GM12878 (cell line): ENCODE data around the gene RAPGEF1. TPM values are rescaled to one million over a fixed set of nuclear protein-coding genes. Genes with fewer than 3 reads are reported as not detected.
A peak's percentile ranks its signal among the peaks of the same experiment; 100 is the strongest.

Experiments used
- ATAC-seq: fragments of 200-7000 bp; cut with Tn5 transposase; 3 replicates; pipeline ENCODE4 v1.9.1; 2020; ENCODE audit warnings: mild to moderate bottlenecking, moderate library complexity
- BruUV-seq: library from RNA; stranded (reverse); fragments of 400-500 nt; replicated peaks from 2 replicates; lab custom pipeline; 2021; lab: Mats Ljungman, UMichigan
- CTCF ChIA-PET: fragments of 300-600 bp; sonication (Branson Sonifier 250); formaldehyde crosslinking; extraction: SDS; loops from one replicate; lab custom pipeline; 2021; ENCODE audit warnings: inconsistent platforms; lab: Yijun Ruan, JAX
- POLR2A ChIA-PET: fragments of 350-600 bp; formaldehyde crosslinking; extraction: SDS; loops from one replicate; lab custom pipeline; 2021; ENCODE audit warnings: inconsistent platforms; lab: Charles Lee
- RAD21 ChIA-PET: fragments of 300-600 bp; sonication (Branson Sonifier 250); formaldehyde crosslinking; loops from one replicate; lab custom pipeline; 2023; ENCODE audit warnings: antibody characterized with exemption; ENCODE audit not compliant: unreplicated experiment; lab: Charles Lee
- SMC1A ChIA-PET: fragments of 300-600 bp; sonication (Branson Sonifier 250); formaldehyde crosslinking; loops from one replicate; lab custom pipeline; 2023; ENCODE audit not compliant: unreplicated experiment, uncharacterized antibody; lab: Charles Lee
- DNase-seq: peaks from one replicate; pipeline ENCODE4 v3.0.0-alpha.2; 2011; ENCODE audit warnings: low read depth, low spot score
- FAIRE-seq: peaks from 3 replicates; lab custom pipeline; 2011; peaks lifted over from hg19 to GRCh38; lab: Jason Lieb, UNC
- H2AFZ ChIP-seq: 2 replicates; pipeline ENCODE4 v1.6.0; 2011; ENCODE audit warnings: low read depth, low read length, control low read depth; ENCODE audit not compliant: control insufficient read depth
- H3K27ac ChIP-seq: 2 replicates; pipeline ENCODE4 v1.5.1; 2011; ENCODE audit warnings: control low read depth; ENCODE audit not compliant: control insufficient read depth, insufficient read depth
- H3K27me3 ChIP-seq, 2 experiments: replicated peaks in 1 of 2; 2 replicates each; pipeline versions ENCODE4 v1.6.0 to v1.6.1; 2011; ENCODE audit warnings: low read length in 1 of 2; ENCODE audit not compliant: control insufficient read depth in 2 of 2, insufficient read depth in 2 of 2
- H3K36me3 ChIP-seq, 2 experiments: 2 replicates each; pipeline ENCODE4 v1.5.1; 2011; ENCODE audit warnings: low read length in 1 of 2; ENCODE audit not compliant: control insufficient read depth in 2 of 2, insufficient read depth in 2 of 2
- H3K4me1 ChIP-seq: 2 replicates; pipeline ENCODE4 v1.6.1; 2011; ENCODE audit warnings: mild to moderate bottlenecking, low read length, moderate library complexity, mixed read lengths; ENCODE audit not compliant: control insufficient read depth, insufficient read depth
- H3K4me2 ChIP-seq: 2 replicates; pipeline ENCODE4 v1.6.0; 2011; ENCODE audit warnings: control low read depth; ENCODE audit not compliant: control insufficient read depth, insufficient read depth
- H3K4me3 ChIP-seq: fragments of 200-600 bp; sonication (generic); 2 replicates; pipeline ENCODE4 v1.5.1; 2016
- H3K79me2 ChIP-seq: 2 replicates; pipeline ENCODE4 v1.6.0; 2011; ENCODE audit warnings: low read length; ENCODE audit not compliant: control insufficient read depth, insufficient read depth
- H3K9ac ChIP-seq: 2 replicates; pipeline ENCODE4 v1.8.0; 2011; ENCODE audit warnings: low read length, control low read depth, mixed read lengths; ENCODE audit not compliant: control insufficient read depth, insufficient read depth
- H3K9me3 ChIP-seq: replicated peaks from 3 replicates; pipeline ENCODE4 v1.5.1; 2011; ENCODE audit warnings: mild to moderate bottlenecking, low read length; ENCODE audit not compliant: control insufficient read depth, insufficient read depth
- H4K20me1 ChIP-seq: 2 replicates; pipeline ENCODE4 v1.6.0; 2011; ENCODE audit not compliant: control insufficient read depth, insufficient read depth
- POLR2A ChIP-seq: IDR thresholded peaks from 2 replicates; pipeline ENCODE4 v1.6.1; 2011; ENCODE audit warnings: low read depth, mild to moderate bottlenecking, low read length
- SP1 ChIP-seq: IDR thresholded peaks from one replicate; pipeline ENCODE4 v1.6.1; 2011; ENCODE audit warnings: low read depth, low read length
- TAF1 ChIP-seq: IDR thresholded peaks from 2 replicates; pipeline ENCODE4 v1.6.1; 2011; ENCODE audit warnings: mild to moderate bottlenecking, low read depth, low read length, borderline replicate concordance
- USF1 ChIP-seq: IDR thresholded peaks from 2 replicates; pipeline ENCODE4 v1.6.1; 2011; ENCODE audit warnings: borderline replicate concordance, low read depth, mild to moderate bottlenecking, moderate library complexity, mixed read lengths, low read length; ENCODE audit not compliant: insufficient read depth; ENCODE audit errors: extremely low read length
- ZNF687 ChIP-seq: fragments of 450-650 bp; IDR thresholded peaks from 2 replicates; pipeline ENCODE4 v1.6.1; 2017; ENCODE audit warnings: mild to moderate bottlenecking, moderate library complexity
- WGBS: methylation state at CpG from one replicate; pipeline ENCODE4 v1.1.6; 2016; ENCODE audit warnings: low lambda C conversion rate; ENCODE audit not compliant: insufficient replicate concordance, insufficient coverage; ENCODE audit errors: missing lambda C conversion rate; 5-methylcytosine and 5-hydroxymethylcytosine counted together
- in situ Hi-C: fragments of 300-500 bp; cut with MboI; formaldehyde crosslinking; loops from 9 replicates; pipeline ENCODE4 v1.14.3; 2018; ENCODE audit warnings: mixed read lengths
- intact Hi-C: fragments of 100-400 bp; cut with micrococcal nuclease; formaldehyde crosslinking; loops from one replicate; pipeline ENCODE4 v1.14.2; 2022; ENCODE audit not compliant: unreplicated experiment
- polyA plus RNA-seq, 11 experiments: library from polyadenylated mRNA; depleted of rRNA in 4 of 11; unstranded in 6 of 11; stranded (reverse) in 5 of 11; fragments of >200 nt; fragmentation: Nextera tagmentation in 4 of 11; fragmentation: Illumina TruSeq in 1 of 11; extraction: Ambion mirVana in 4 of 11; extraction: Trizol in 1 of 11; gene quantifications; 1 replicate in 1 of 11; 2 replicates in 10 of 11; pipeline versions ENCODE4 v1.2.1 to v1.2.3, GENCODE V29; 2011 to 2016; ENCODE audit warnings: inconsistent platforms in 2 of 11, missing spikeins in 2 of 11, low read depth in 1 of 11
- total RNA-seq, 4 experiments: library from RNA; depleted of rRNA in 3 of 4; stranded (reverse); fragments of >200 nt in 3 of 4; fragmentation: Illumina TruSeq in 1 of 4; extraction: Trizol in 1 of 4; gene quantifications; 2 replicates each; pipeline versions ENCODE4 v1.2.1 to v1.2.3, GENCODE V29; 2013 to 2021
- TF ChIP-seq, protein P1 (sequence below): fragments of 450-650 bp; conservative IDR thresholded peaks from 2 replicates; pipeline ENCODE4 v1.6.1; 2017; ENCODE audit warnings: mild to moderate bottlenecking, moderate library complexity

Gene RAPGEF1
- total and polyA plus RNA-seq, 10 of the 15 experiments (the other 5 are each of a cell fraction or from before 2014, with no cell fraction given), result 0.42 to 113 (median 45.9) TPM

- Histone ChIP-seq H3K4me3 (peak overlapping the region; percentile 54), H2AFZ (no peak overlapping the region), H3K4me1 (peaks cover 76% of the 10 kb centered on the region), H4K20me1 (no peaks in the 10 kb centered on the region), H3K27me3 (no peaks in the 10 kb centered on the region), H3K27ac (peak overlapping the region; percentile 88), H3K79me2 (peaks cover 100% of the 10 kb centered on the region), H3K9me3 (no peaks in the 10 kb centered on the region), H3K9ac (peak overlapping the region; percentile 65), H3K36me3 (peaks cover 0 to 3% of the 10 kb centered on the region in 2 experiments; a peak in 3 of 4 replicates), H3K4me2 (peak overlapping the region; percentile 82)
- TF ChIP-seq, protein P1, sequence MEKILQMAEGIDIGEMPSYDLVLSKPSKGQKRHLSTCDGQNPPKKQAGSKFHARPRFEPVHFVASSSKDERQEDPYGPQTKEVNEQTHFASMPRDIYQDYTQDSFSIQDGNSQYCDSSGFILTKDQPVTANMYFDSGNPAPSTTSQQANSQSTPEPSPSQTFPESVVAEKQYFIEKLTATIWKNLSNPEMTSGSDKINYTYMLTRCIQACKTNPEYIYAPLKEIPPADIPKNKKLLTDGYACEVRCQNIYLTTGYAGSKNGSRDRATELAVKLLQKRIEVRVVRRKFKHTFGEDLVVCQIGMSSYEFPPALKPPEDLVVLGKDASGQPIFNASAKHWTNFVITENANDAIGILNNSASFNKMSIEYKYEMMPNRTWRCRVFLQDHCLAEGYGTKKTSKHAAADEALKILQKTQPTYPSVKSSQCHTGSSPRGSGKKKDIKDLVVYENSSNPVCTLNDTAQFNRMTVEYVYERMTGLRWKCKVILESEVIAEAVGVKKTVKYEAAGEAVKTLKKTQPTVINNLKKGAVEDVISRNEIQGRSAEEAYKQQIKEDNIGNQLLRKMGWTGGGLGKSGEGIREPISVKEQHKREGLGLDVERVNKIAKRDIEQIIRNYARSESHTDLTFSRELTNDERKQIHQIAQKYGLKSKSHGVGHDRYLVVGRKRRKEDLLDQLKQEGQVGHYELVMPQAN, result no peak
- TF ChIP-seq TAF1, result no peak
- peak; percentile 52 for TF ChIP-seq ZNF687
- TF ChIP-seq USF1, result peak; percentile 12
- 0 out of 2 replicates have a peak, but pooled peaks have one; percentile 5 for TF ChIP-seq POLR2A
- TF ChIP-seq SP1, result no peak
- in situ Hi-C loops (no loop called here), intact Hi-C loops (loop anchor here (2.0 to 5.0 kb wide), 3 partner anchors 37 to 59 kb away; no protein-coding TSS in a partner anchor)
- FAIRE-seq, result no peak
- ATAC-seq, result peak; percentile 22
- no TSS peak for BruUV-seq
- ChIA-PET CTCF (interaction anchor here (0.7 to 3.0 kb wide), 11 partner anchors 9 to 70 kb away, joined by 3 to 28 read pairs (median 7); partner anchors contain the start of gene RAPGEF1), SMC1A (interaction anchor here (0.8 to 21.1 kb wide), 10 partner anchors 9 to 63 kb away, joined by 3 to 535 read pairs (median 12); partner anchors contain the start of gene RAPGEF1), POLR2A (interaction anchor here (0.6 to 3.5 kb wide), 9 partner anchors 8 to 66 kb away, joined by 3 to 26 read pairs (median 4); no protein-coding TSS in a partner anchor), RAD21 (interaction anchor here (0.9 to 10.6 kb wide), 11 partner anchors 8 to 62 kb away, joined by 3 to 187 read pairs (median 20); no protein-coding TSS in a partner anchor)
- 6% methylated on average over 12 of the region's 12 CpGs for WGBS
- no peak for DNase-seq
These were observed 70.4 kb downstream of the RAPGEF1 start for GRCh38 chr9:131669269-131670157.
